WERI-Rb-1 (cell line): Measurements from ENCODE around the gene SOX1.

Source experiments
- DNase-seq: peaks from one replicate; pipeline ENCODE4 v3.0.0-alpha.2; 2020
- H3K27ac ChIP-seq: fragments of 250-450 bp; sonication (Bioruptor Pico); 2 replicates; pipeline ENCODE4 v1.5.1; 2020; ENCODE audit warnings: mild to moderate bottlenecking, moderate library complexity
- H3K27me3 ChIP-seq: fragments of 250-450 bp; sonication (Bioruptor Pico); 2 replicates; pipeline ENCODE4 v1.5.1; 2021; ENCODE audit warnings: mild to moderate bottlenecking, low read depth, moderate library complexity; ENCODE audit not compliant: insufficient read depth, severe bottlenecking
- H3K36me3 ChIP-seq: fragments of 250-450 bp; sonication (Bioruptor Pico); 2 replicates; pipeline ENCODE4 v1.5.1; 2020; ENCODE audit warnings: mild to moderate bottlenecking, moderate library complexity
- H3K4me3 ChIP-seq: 2 replicates; pipeline ENCODE4 v1.5.1; 2011; ENCODE audit warnings: low read depth, mild to moderate bottlenecking, control low read depth, low read length
- H3K9me3 ChIP-seq: fragments of 250-450 bp; sonication (Bioruptor Pico); 2 replicates; pipeline ENCODE4 v1.5.1; 2021; ENCODE audit warnings: mild to moderate bottlenecking, moderate library complexity; ENCODE audit not compliant: severe bottlenecking
- CTCF ChIP-seq: IDR thresholded peaks from 2 replicates; pipeline ENCODE4 v1.5.1; 2011; ENCODE audit warnings: low read depth, mild to moderate bottlenecking, control low read depth, inconsistent platforms, low read length

Gene SOX1

GRCh38 chr13:112059457-112060281 lies 7.3 kb upstream of the SOX1 start:
- Histone ChIP-seq H3K9me3 (peaks cover 59% of the 10 kb centered on the region), H3K27me3 (peaks cover 98% of the 10 kb centered on the region), H3K36me3 (no peaks in the 10 kb centered on the region), H3K27ac (no peak overlapping the region), H3K4me3 (no peak overlapping the region)
- DNase-seq, result no peak
- no peak for TF ChIP-seq CTCF

GRCh38 chr13:112060282-112060830 lies 6.6 kb upstream of the SOX1 start:
- no peak overlapping the region for H3K27ac ChIP-seq
- no peaks in the 10 kb centered on the region for H3K36me3 ChIP-seq
- DNase-seq, result no peak
- no peak overlapping the region for H3K4me3 ChIP-seq
- peaks cover 52% of the 10 kb centered on the region for H3K9me3 ChIP-seq
- H3K27me3 ChIP-seq, result peaks cover 98% of the 10 kb centered on the region
- no peak for TF ChIP-seq CTCF

- peaks cover 98% of the 10 kb centered on the region for H3K27me3 ChIP-seq
- H3K27ac ChIP-seq, result no peak overlapping the region
- no peaks in the 10 kb centered on the region for H3K36me3 ChIP-seq
- H3K4me3 ChIP-seq, result no peak overlapping the region
- no peak for TF ChIP-seq CTCF
- no peak for DNase-seq
- H3K9me3 ChIP-seq, result peaks cover 46% of the 10 kb centered on the region
These were observed 6.0 kb upstream of the SOX1 start for GRCh38 chr13:112060899-112061366.

GRCh38 chr13:112061367-112062061 lies 5.4 kb upstream of the SOX1 start:
- no peak for TF ChIP-seq CTCF
- Histone ChIP-seq H3K27ac (no peak overlapping the region), H3K27me3 (peaks cover 98% of the 10 kb centered on the region), H3K4me3 (no peak overlapping the region), H3K36me3 (no peaks in the 10 kb centered on the region), H3K9me3 (peaks cover 46% of the 10 kb centered on the region)
- DNase-seq, result no peak

GRCh38 chr13:112062072-112062567 lies 4.8 kb upstream of the SOX1 start:
- TF ChIP-seq CTCF, result no peak
- no peak overlapping the region for H3K27ac ChIP-seq
- H3K27me3 ChIP-seq, result peaks cover 94% of the 10 kb centered on the region
- H3K4me3 ChIP-seq, result no peak overlapping the region
- DNase-seq, result no peak
- H3K36me3 ChIP-seq, result no peaks in the 10 kb centered on the region
- peaks cover 45% of the 10 kb centered on the region for H3K9me3 ChIP-seq
